H9 (cell line): ENCODE measurements around the gene RNU2-63P. TPM values are rescaled to one million over a fixed set of nuclear protein-coding genes. Genes with fewer than 3 reads are reported as not detected.

Experiments used
- DNase-seq: peaks from one replicate; pipeline ENCODE4 v3.0.0-alpha.2; 2017
- H2AFZ ChIP-seq: one replicate; pipeline ENCODE4 v1.6.1; 2013; ENCODE audit warnings: mild to moderate bottlenecking, low read length, control low read depth, moderate library complexity
- H2AK5ac ChIP-seq: 2 replicates; pipeline ENCODE4 v1.6.1; 2013; ENCODE audit warnings: low read length, control low read depth, mixed read lengths; ENCODE audit not compliant: insufficient read length
- H2BK120ac ChIP-seq: one replicate; pipeline ENCODE4 v1.6.1; 2013; ENCODE audit warnings: low read depth, mild to moderate bottlenecking, low read length, control low read depth, inconsistent platforms; ENCODE audit not compliant: poor library complexity, severe bottlenecking
- H2BK12ac ChIP-seq: 2 replicates; pipeline ENCODE4 v1.6.1; 2013; ENCODE audit warnings: low read length, control low read depth, mixed read lengths, low read depth; ENCODE audit not compliant: insufficient read length
- H2BK15ac ChIP-seq: 2 replicates; pipeline ENCODE4 v1.6.1; 2013; ENCODE audit warnings: low read depth, low read length, control low read depth
- H2BK20ac ChIP-seq: one replicate; pipeline ENCODE4 v1.6.1; 2013; ENCODE audit warnings: low read depth, mild to moderate bottlenecking, low read length, control low read depth, inconsistent platforms; ENCODE audit not compliant: poor library complexity, severe bottlenecking
- H2BK5ac ChIP-seq: 2 replicates; pipeline ENCODE4 v1.6.1; 2013; ENCODE audit warnings: low read length, control low read depth, mixed read lengths; ENCODE audit not compliant: insufficient read length
- H3K14ac ChIP-seq: 2 replicates; pipeline ENCODE4 v1.6.1; 2013; ENCODE audit warnings: low read length, control low read depth; ENCODE audit not compliant: insufficient read depth
- H3K18ac ChIP-seq: 2 replicates; pipeline ENCODE4 v1.6.1; 2013; ENCODE audit warnings: low read depth, mild to moderate bottlenecking, mixed read lengths, low read length, control low read depth; ENCODE audit not compliant: insufficient read length
- H3K23ac ChIP-seq: 2 replicates; pipeline ENCODE4 v1.6.1; 2013; ENCODE audit warnings: low read length, control low read depth, mixed read lengths, low read depth; ENCODE audit not compliant: insufficient read length
- H3K23me2 ChIP-seq: 2 replicates; pipeline ENCODE4 v1.6.1; 2013; ENCODE audit warnings: low read depth, mild to moderate bottlenecking, mixed read lengths, low read length, control low read depth; ENCODE audit not compliant: insufficient read length, poor library complexity, severe bottlenecking
- H3K27ac ChIP-seq: 2 replicates; pipeline ENCODE4 v1.5.1; 2013; ENCODE audit warnings: low read length, control low read depth, mixed read lengths, low read depth; ENCODE audit not compliant: insufficient read length
- H3K27me3 ChIP-seq: 2 replicates; pipeline ENCODE4 v1.6.1; 2013; ENCODE audit warnings: low read length, control low read depth, inconsistent platforms; ENCODE audit not compliant: insufficient read depth
- H3K4ac ChIP-seq: 2 replicates; pipeline ENCODE4 v1.6.1; 2013; ENCODE audit warnings: low read depth, mild to moderate bottlenecking, control low read depth, inconsistent platforms, low read length, moderate library complexity
- H3K4me1 ChIP-seq: 2 replicates; pipeline ENCODE4 v1.6.1; 2013; ENCODE audit warnings: low read length, control low read depth, inconsistent platforms; ENCODE audit not compliant: insufficient read depth
- H3K4me2 ChIP-seq: 2 replicates; pipeline ENCODE4 v1.6.1; 2013; ENCODE audit warnings: low read length, control low read depth, mixed read lengths; ENCODE audit not compliant: insufficient read length, insufficient read depth
- H3K56ac ChIP-seq: 2 replicates; pipeline ENCODE4 v1.6.1; 2013; ENCODE audit warnings: low read depth, mild to moderate bottlenecking, mixed read lengths, low read length, control low read depth; ENCODE audit not compliant: insufficient read length
- H3K79me1 ChIP-seq: 2 replicates; pipeline ENCODE4 v1.6.1; 2013; ENCODE audit warnings: low read depth, mild to moderate bottlenecking, moderate library complexity, low read length, control low read depth, inconsistent platforms; ENCODE audit not compliant: insufficient read depth, poor library complexity, severe bottlenecking
- H3K79me2 ChIP-seq: 2 replicates; pipeline ENCODE4 v1.6.1; 2013; ENCODE audit warnings: low read length, control low read depth, inconsistent platforms; ENCODE audit not compliant: insufficient read depth
- H3K9ac ChIP-seq: 2 replicates; pipeline ENCODE4 v1.6.1; 2013; ENCODE audit warnings: low read length, control low read depth, mixed read lengths; ENCODE audit not compliant: insufficient read length; ENCODE audit errors: extremely low read depth
- H3K9me3 ChIP-seq: one replicate; pipeline ENCODE4 v1.6.1; 2013; ENCODE audit warnings: low read depth, low read length, inconsistent platforms; ENCODE audit not compliant: control insufficient read depth
- H3T11ph ChIP-seq: one replicate; pipeline ENCODE4 v1.6.1; 2013; ENCODE audit warnings: mild to moderate bottlenecking, low read length, control low read depth, inconsistent platforms
- H4K20me1 ChIP-seq: one replicate; pipeline ENCODE4 v1.6.1; 2013; ENCODE audit not compliant: control insufficient read depth, insufficient read length, insufficient read depth
- H4K5ac ChIP-seq: 2 replicates; pipeline ENCODE4 v1.6.1; 2013; ENCODE audit warnings: low read depth, mild to moderate bottlenecking, mixed read lengths, low read length, control low read depth; ENCODE audit not compliant: insufficient read length
- H4K8ac ChIP-seq: replicated peaks from 2 replicates; pipeline ENCODE4 v1.6.1; 2013; ENCODE audit warnings: low read length, control low read depth, mixed read lengths, low read depth; ENCODE audit not compliant: insufficient read length
- H4K91ac ChIP-seq: 2 replicates; pipeline ENCODE4 v1.6.1; 2013; ENCODE audit warnings: low read depth, mild to moderate bottlenecking, moderate library complexity, mixed read lengths, low read length, control low read depth; ENCODE audit not compliant: insufficient read length
- H3K27ac Mint-ChIP-seq, 3 experiments: 2 replicates in 2 of 3; 3 replicates in 1 of 3; pipeline ENCODE4 v1.8.0; 2020 to 2021; ENCODE audit warnings: mixed read lengths in 3 of 3, mild to moderate bottlenecking in 1 of 3, moderate library complexity in 1 of 3
- H3K27me3 Mint-ChIP-seq: 2 replicates; pipeline ENCODE4 v1.8.0; 2021; ENCODE audit warnings: low read depth, mild to moderate bottlenecking, moderate library complexity, mixed read lengths
- H3K36me3 Mint-ChIP-seq, 3 experiments: 2 replicates in 2 of 3; 3 replicates in 1 of 3; pipeline ENCODE4 v1.8.0; 2020 to 2021; ENCODE audit warnings: low read depth in 3 of 3, mixed read lengths in 3 of 3; ENCODE audit not compliant: insufficient read depth in 1 of 3
- H3K4me1 Mint-ChIP-seq, 2 experiments: 2 replicates each; pipeline ENCODE4 v1.8.0; 2020; ENCODE audit warnings: mixed read lengths in 2 of 2
- H3K4me3 Mint-ChIP-seq, 2 experiments: 2 replicates in 1 of 2; 3 replicates in 1 of 2; pipeline ENCODE4 v1.8.0; 2020 to 2021; ENCODE audit warnings: mild to moderate bottlenecking in 2 of 2, mixed read lengths in 2 of 2, moderate library complexity in 1 of 2
- H3K9me3 Mint-ChIP-seq, 2 experiments: 2 replicates in 1 of 2; 3 replicates in 1 of 2; pipeline ENCODE4 v1.8.0; 2020; ENCODE audit warnings: mild to moderate bottlenecking in 2 of 2, mixed read lengths in 2 of 2, moderate library complexity in 1 of 2
- WGBS: extraction: QIAGEN DNeasy Blood & Tissue Kit; methylation state at CpG from one replicate; pipeline ENCODE4 v1.1.7; 2013; ENCODE audit warnings: missing lambda C conversion rate, low lambda C conversion rate, mixed read lengths; ENCODE audit not compliant: insufficient read length; ENCODE audit errors: extremely low coverage; 5-methylcytosine and 5-hydroxymethylcytosine counted together
- total RNA-seq: library from RNA; stranded (reverse); gene quantifications from 2 replicates; pipeline ENCODE4 v1.2.1, GENCODE V29; 2021
- TF ChIP-seq, protein P1 (sequence below): fragments of 200-600 bp; sonication (generic); conservative IDR thresholded peaks from 3 replicates; pipeline ENCODE4 v1.8.0; 2021; ENCODE audit warnings: antibody characterized with exemption, mild to moderate bottlenecking

Gene RNU2-63P
- total RNA-seq, 1 experiment from 2014 or later: 31.1 TPM

DNA sequence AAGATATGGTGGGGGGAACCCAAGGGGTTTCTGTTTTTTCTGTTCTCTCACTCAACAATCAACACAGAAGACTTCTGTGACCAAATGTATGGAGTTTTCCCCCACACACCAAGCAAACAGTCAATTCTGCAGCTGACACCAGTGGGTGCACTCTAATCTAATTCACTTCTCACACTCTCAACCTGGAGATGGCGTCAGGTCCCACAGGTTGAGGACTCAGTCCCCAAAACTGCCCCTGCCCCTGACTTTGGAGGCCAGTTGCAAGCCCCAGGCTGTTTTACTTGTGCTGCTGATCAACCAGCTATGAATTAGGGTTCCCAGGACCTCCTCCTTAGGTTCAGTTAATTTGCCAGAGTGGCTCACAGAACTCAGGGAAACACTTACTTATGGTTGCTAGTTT is 6.2 kb downstream of the RNU2-63P start:
- Histone ChIP-seq H4K20me1 (no peaks in the 10 kb centered on the region), H3K4me2 (no peak overlapping the region), H2BK120ac (no peak overlapping the region), H3K79me2 (no peaks in the 10 kb centered on the region), H3K18ac (no peak overlapping the region), H3K4me1 (no peaks in the 10 kb centered on the region; the same call in 1 of the 2 replicates), H3K4ac (no peak overlapping the region), H3K9ac (no peak overlapping the region), H3K27ac (no peak overlapping the region), H2BK5ac (no peak overlapping the region), H3K23me2 (no peaks in the 10 kb centered on the region), H2BK15ac (no peak overlapping the region), H3K56ac (no peak overlapping the region), H3K9me3 (no peaks in the 10 kb centered on the region), H3K14ac (no peak overlapping the region), H3K79me1 (no peaks in the 10 kb centered on the region), H4K8ac (no peak overlapping the region), H2BK12ac (no peak overlapping the region), H3T11ph (no peak overlapping the region), H2AK5ac (no peak overlapping the region), H4K91ac (no peak overlapping the region), H3K23ac (no peak overlapping the region), H3K27me3 (no peaks in the 10 kb centered on the region), H4K5ac (no peak overlapping the region), H2BK20ac (no peak overlapping the region), H2AFZ (no peak overlapping the region)
- TF ChIP-seq, protein P1, sequence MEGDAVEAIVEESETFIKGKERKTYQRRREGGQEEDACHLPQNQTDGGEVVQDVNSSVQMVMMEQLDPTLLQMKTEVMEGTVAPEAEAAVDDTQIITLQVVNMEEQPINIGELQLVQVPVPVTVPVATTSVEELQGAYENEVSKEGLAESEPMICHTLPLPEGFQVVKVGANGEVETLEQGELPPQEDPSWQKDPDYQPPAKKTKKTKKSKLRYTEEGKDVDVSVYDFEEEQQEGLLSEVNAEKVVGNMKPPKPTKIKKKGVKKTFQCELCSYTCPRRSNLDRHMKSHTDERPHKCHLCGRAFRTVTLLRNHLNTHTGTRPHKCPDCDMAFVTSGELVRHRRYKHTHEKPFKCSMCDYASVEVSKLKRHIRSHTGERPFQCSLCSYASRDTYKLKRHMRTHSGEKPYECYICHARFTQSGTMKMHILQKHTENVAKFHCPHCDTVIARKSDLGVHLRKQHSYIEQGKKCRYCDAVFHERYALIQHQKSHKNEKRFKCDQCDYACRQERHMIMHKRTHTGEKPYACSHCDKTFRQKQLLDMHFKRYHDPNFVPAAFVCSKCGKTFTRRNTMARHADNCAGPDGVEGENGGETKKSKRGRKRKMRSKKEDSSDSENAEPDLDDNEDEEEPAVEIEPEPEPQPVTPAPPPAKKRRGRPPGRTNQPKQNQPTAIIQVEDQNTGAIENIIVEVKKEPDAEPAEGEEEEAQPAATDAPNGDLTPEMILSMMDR: no peak
- Mint-ChIP-seq H3K4me3 (no peak overlapping the region), H3K27ac (no peak overlapping the region), H3K27me3 (no peaks in the 10 kb centered on the region; the same call in 1 of the 2 replicates), H3K4me1 (peaks cover 10 to 16% of the 10 kb centered on the region in 2 experiments), H3K36me3 (no peaks in the 10 kb centered on the region; a peak in 1 of 7 replicates), H3K9me3 (no peaks in the 10 kb centered on the region)
- no CpG with 5 or more reads among the region's 1 CpG for WGBS
- no peak for DNase-seq
